K562 (cell line): ENCODE results near the gene MYL12B. TPM values are rescaled to one million over a fixed set of nuclear protein-coding genes. Genes with fewer than 3 reads are reported as not detected.

Experiments
- ATAC-seq: fragments of 200-7000 bp; cut with Tn5 transposase; 3 replicates; pipeline ENCODE4 v1.9.1; 2020; ENCODE audit warnings: moderate library complexity
- BruUV-seq: library from RNA; stranded (reverse); fragments of 400-500 nt; replicated peaks from 2 replicates; lab custom pipeline; 2021; lab: Mats Ljungman, UMichigan
- CTCF ChIA-PET: fragments of 300-600 bp; formaldehyde crosslinking; extraction: SDS; loops from one replicate; lab custom pipeline; 2021; ENCODE audit warnings: low intra/inter-chr PET ratio; lab: Yijun Ruan, JAX
- POLR2A ChIA-PET: fragments of 300-600, 350-650 bp; sonication (Branson Sonifier 250); formaldehyde crosslinking; extraction: SDS; loops from one replicate; lab custom pipeline; 2021; ENCODE audit warnings: antibody characterized with exemption, inconsistent platforms; lab: Yijun Ruan, JAX
- DNase-seq, 4 experiments: peaks; one replicate each; pipeline versions ENCODE4 v3.0.0 to v3.0.0-alpha.2; 2011 to 2018; ENCODE audit warnings: low spot score in 3 of 4, mixed read lengths in 3 of 4; ENCODE audit errors: extremely low read depth in 1 of 4
- FAIRE-seq: peaks from 2 replicates; lab custom pipeline; 2011; peaks lifted over from hg19 to GRCh38; lab: Jason Lieb, UNC
- H2AFZ ChIP-seq: 2 replicates; pipeline ENCODE4 v1.6.0; 2011; ENCODE audit warnings: low read depth, low read length, control low read depth, inconsistent platforms
- H3K27ac ChIP-seq: fragments of 200-600 bp; 3 replicates; pipeline ENCODE4 v1.8.0; 2011; ENCODE audit warnings: low read depth, mild to moderate bottlenecking, control low read depth, inconsistent platforms, low read length, moderate library complexity, mixed read lengths; ENCODE audit errors: extremely low read depth
- H3K27me3 ChIP-seq, 2 experiments: fragments of 300-600 bp in 1 of 2; 2 replicates in 1 of 2; 3 replicates in 1 of 2; pipeline versions ENCODE4 v1.6.0 to v1.8.0; 2011; ENCODE audit warnings: inconsistent platforms in 2 of 2, low read length in 2 of 2, mild to moderate bottlenecking in 1 of 2, mixed read lengths in 1 of 2, moderate library complexity in 1 of 2; ENCODE audit not compliant: control insufficient read depth in 2 of 2, insufficient read depth in 2 of 2
- H3K36me3 ChIP-seq: fragments of 300-600 bp; 3 replicates; pipeline ENCODE4 v1.8.0; 2011; ENCODE audit warnings: mild to moderate bottlenecking, low read length, inconsistent platforms; ENCODE audit not compliant: control insufficient read depth, insufficient read depth
- H3K4me1 ChIP-seq, 2 experiments: fragments of 200-600 bp in 1 of 2; replicated peaks in 1 of 2; 2 replicates in 1 of 2; 3 replicates in 1 of 2; pipeline versions ENCODE4 v1.5.1 to v1.8.0; 2011; ENCODE audit warnings: inconsistent platforms in 2 of 2, low read length in 2 of 2, mild to moderate bottlenecking in 1 of 2, mixed read lengths in 1 of 2, moderate library complexity in 1 of 2; ENCODE audit not compliant: control insufficient read depth in 2 of 2, insufficient read depth in 2 of 2
- H3K4me2 ChIP-seq: 2 replicates; pipeline ENCODE4 v1.6.1; 2011; ENCODE audit warnings: low read length, control low read depth, inconsistent platforms, mixed read lengths; ENCODE audit not compliant: insufficient read depth
- H3K4me3 ChIP-seq: fragments of 200-600 bp; sonication (generic), shearing (Covaris generic); 2 replicates; pipeline ENCODE4 v1.5.1; 2016; ENCODE audit warnings: control low read depth, inconsistent platforms
- H3K79me2 ChIP-seq: fragments of 200-600 bp; 3 replicates; pipeline ENCODE4 v1.8.0; 2011; ENCODE audit warnings: low read length, inconsistent platforms; ENCODE audit not compliant: control insufficient read depth, insufficient read depth
- H3K9ac ChIP-seq, 2 experiments: 2 replicates each; pipeline versions ENCODE4 v1.6.0 to v1.6.1; 2011; ENCODE audit warnings: low read depth in 2 of 2, low read length in 2 of 2, control low read depth in 1 of 2, inconsistent platforms in 1 of 2, mild to moderate bottlenecking in 1 of 2, mixed read lengths in 1 of 2; ENCODE audit not compliant: insufficient read depth in 1 of 2
- H3K9me1 ChIP-seq: one replicate; pipeline ENCODE4 v1.6.0; 2011; ENCODE audit warnings: inconsistent platforms, mild to moderate bottlenecking, low read length, moderate library complexity; ENCODE audit not compliant: control insufficient read depth, insufficient read depth
- H3K9me3 ChIP-seq: replicated peaks from 2 replicates; pipeline ENCODE4 v1.5.1; 2011; ENCODE audit warnings: low read depth, low read length, inconsistent platforms; ENCODE audit not compliant: control insufficient read depth, insufficient read depth
- H4K20me1 ChIP-seq: replicated peaks from 2 replicates; pipeline ENCODE4 v1.6.1; 2011; ENCODE audit warnings: low read length, inconsistent platforms, mixed read lengths; ENCODE audit not compliant: control insufficient read depth, insufficient read depth
- CAMTA2 ChIP-seq: fragments of 250-450 bp; sonication (Bioruptor Pico); conservative IDR thresholded peaks from 2 replicates; pipeline ENCODE4 v1.5.1; 2022
- CEBPZ ChIP-seq: fragments of 150-350 bp; IDR thresholded peaks from 2 replicates; pipeline ENCODE4 v1.6.1; 2014; ENCODE audit warnings: low read depth, mild to moderate bottlenecking, low read length, borderline replicate concordance
- CSDE1 ChIP-seq, 2 experiments: fragments of 450-650 bp; IDR thresholded peaks; 2 replicates each; pipeline ENCODE4 v1.6.1; 2016; ENCODE audit warnings: mild to moderate bottlenecking in 1 of 2
- HOMEZ ChIP-seq: fragments of 250-450 bp; sonication (Bioruptor Pico); IDR thresholded peaks from 2 replicates; pipeline ENCODE4 v1.4.0; 2020; ENCODE audit warnings: mild to moderate bottlenecking, moderate library complexity
- L3MBTL2 ChIP-seq: fragments of 450-650 bp; IDR thresholded peaks from 2 replicates; pipeline ENCODE4 v1.6.1; 2016; ENCODE audit warnings: mild to moderate bottlenecking, moderate library complexity
- NRF1 ChIP-seq, 2 experiments: fragments of 450-650 bp; IDR thresholded peaks in 1 of 2; conservative IDR thresholded peaks in 1 of 2; 2 replicates each; pipeline ENCODE4 v1.6.1; 2014; ENCODE audit warnings: mild to moderate bottlenecking in 2 of 2
- PHF20 ChIP-seq: fragments of 450-650 bp; IDR thresholded peaks from 2 replicates; pipeline ENCODE4 v1.6.1; 2018; ENCODE audit not compliant: partially characterized antibody
- RCOR1 ChIP-seq, 2 experiments: IDR thresholded peaks; 2 replicates each; pipeline ENCODE4 v1.6.1; 2012; ENCODE audit warnings: low read depth in 2 of 2, low read length in 2 of 2, borderline replicate concordance in 1 of 2, improper control_type of control experiment in 1 of 2
- ZNF197 ChIP-seq: fragments of 200-800 bp; sonication (Bioruptor generic); IDR thresholded peaks from 2 replicates; pipeline ENCODE4 v1.6.1; 2016; ENCODE audit warnings: low read depth, missing genetic modification characterization, missing compliant biosample characterization
- ZNF232 ChIP-seq: sonication (generic); formaldehyde crosslinking; IDR thresholded peaks from 2 replicates; pipeline ENCODE4 v1.8.0; 2022; ENCODE audit warnings: mild to moderate bottlenecking, missing genetic modification reagents
- ZNF24 ChIP-seq: fragments of 450-650 bp; IDR thresholded peaks from 2 replicates; pipeline ENCODE4 v1.6.1; 2016
- ZZZ3 ChIP-seq: fragments of 450-650 bp; IDR thresholded peaks from 2 replicates; pipeline ENCODE4 v1.6.1; 2016; ENCODE audit warnings: antibody characterized with exemption, mild to moderate bottlenecking, moderate library complexity
- whole genome bisulfite sequencing: fragments of 100-300 bp; shearing (Covaris generic); methylation state at CpG from one replicate; pipeline ENCODE4 v1.1.6; 2016; ENCODE audit warnings: low coverage, mixed read lengths; ENCODE audit not compliant: insufficient coverage; ENCODE audit errors: missing lambda C conversion rate; 5-methylcytosine and 5-hydroxymethylcytosine counted together
- in situ Hi-C: fragments of 300-500 bp; cut with MboI; formaldehyde crosslinking; loops from 4 replicates; pipeline ENCODE4 v1.15.0; 2018; ENCODE audit warnings: inconsistent platforms, mixed read lengths
- intact Hi-C: fragments of 100-400 bp; cut with micrococcal nuclease; formaldehyde crosslinking; loops from 2 replicates; pipeline ENCODE4 v1.14.2; 2022
- polyA plus RNA-seq, 8 experiments: library from polyadenylated mRNA; depleted of rRNA in 4 of 8; stranded (reverse) in 5 of 8; unstranded in 3 of 8; fragments of >200 nt; fragmentation: Nextera tagmentation in 2 of 8; fragmentation: Illumina TruSeq in 1 of 8; extraction: Ambion mirVana in 2 of 8; extraction: Trizol in 1 of 8; gene quantifications; 2 replicates each; pipeline versions ENCODE4 v1.2.1 to v1.2.3, GENCODE V29; 2011 to 2014; ENCODE audit warnings: inconsistent platforms in 1 of 8, missing spikeins in 1 of 8
- total RNA-seq, 7 experiments: library from RNA; depleted of rRNA in 6 of 7; stranded (reverse); fragments of >200 nt in 6 of 7; fragmentation: Illumina TruSeq in 2 of 7; extraction: Trizol in 2 of 7; gene quantifications; 2 replicates each; pipeline versions ENCODE4 v1.2.1 to v1.2.3, GENCODE V29; 2011 to 2021; ENCODE audit warnings: low replicate concordance in 1 of 7
- TF ChIP-seq, protein P1 (sequence below): IDR thresholded peaks from 2 replicates; pipeline ENCODE4 v1.6.1; 2014; ENCODE audit warnings: antibody characterized with exemption
- TF ChIP-seq, protein P2 (sequence below): fragments of 250-450 bp; sonication (Bioruptor Pico); IDR thresholded peaks from 2 replicates; pipeline ENCODE4 v1.8.0; 2022; ENCODE audit warnings: inconsistent platforms

MYL12B gene
- total and polyA plus RNA-seq, 9 of the 15 experiments (the other 6 are each of a cell fraction or from before 2014, with no cell fraction given): 220 to 995 (median 463) TPM

DNA sequence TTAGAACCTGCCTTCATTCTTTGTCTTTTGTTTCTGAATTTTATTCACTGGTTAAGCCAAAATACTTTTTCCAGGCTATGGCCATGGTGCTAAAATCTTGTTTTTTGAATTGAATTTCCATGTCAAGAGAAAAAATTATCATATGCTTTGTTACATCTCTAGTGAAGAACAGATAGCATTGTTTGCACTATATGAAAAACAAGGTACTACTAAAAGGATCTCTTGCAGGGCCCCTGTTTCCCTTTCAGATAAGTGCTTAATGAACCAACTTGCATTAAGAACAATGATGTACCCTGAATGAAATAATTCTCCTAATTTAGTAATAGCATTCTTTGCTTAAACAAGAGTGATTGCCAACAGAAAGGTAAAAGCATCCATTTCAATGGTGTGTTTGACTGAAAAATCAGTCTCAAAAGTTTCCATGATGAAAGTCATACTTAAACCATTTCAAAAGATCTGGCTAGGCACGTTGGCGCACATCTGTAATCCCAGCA lies 4.3 kb upstream of the MYL12B start (continued):
- TF ChIP-seq CEBPZ (no peak), CSDE1 (IDR thresholded peaks at IDR 0.05) (no peak), RCOR1 (IDR thresholded peaks at IDR 0.05; ENCODE audit: borderline replicate concordance in 1 of 2, low read depth in 2 of 2, low read length in 2 of 2) (no peak), ZNF197 (CRISPR knock-in tag) (no peak), L3MBTL2 (no peak), NRF1 (conservative IDR thresholded peaks at IDR 0.05 in 1 of 2, IDR thresholded peaks at IDR 0.05 in 1 of 2) (no peak)

GRCh38 chr18:3260995-3261372 lies 949 bp upstream of the MYL12B start:
- WGBS: 4% methylated on average over 5 of the region's 5 CpGs
- FAIRE-seq (no peak), DNase-seq (no peak), ATAC-seq (no peak)
- Histone ChIP-seq H3K9me1 (peaks cover 1% of the 10 kb centered on the region), H2AFZ (peak overlapping the region; percentile 96), H3K36me3 (peaks cover 36% of the 10 kb centered on the region), H3K4me1 (peaks cover 20 to 36% of the 10 kb centered on the region in 2 experiments), H4K20me1 (peaks cover 34% of the 10 kb centered on the region), H3K9me3 (no peaks in the 10 kb centered on the region), H3K27ac (peak overlapping the region; percentile 97), H3K27me3 (no peaks in the 10 kb centered on the region), H3K4me2 (peak overlapping the region; percentile 88), H3K79me2 (peaks cover 55% of the 10 kb centered on the region), H3K9ac (peak overlapping the region; percentile 86 to 97), H3K4me3 (peak overlapping the region; percentile 84)
- no TSS peak for BruUV-seq
- ChIA-PET CTCF (no interaction called here), POLR2A (interaction anchor here (0.5 to 3.5 kb wide), 11 partner anchors 8 to 413 kb away, joined by 3 to 26 read pairs (median 4); partner anchors contain the start of gene MYL12A)
- intact Hi-C loops: loop anchor here (5.0 kb wide), 1 partner anchor 401 kb away; no protein-coding TSS in a partner anchor
- in situ Hi-C loops: no loop called here
- TF ChIP-seq ZNF24: peak; percentile 97
- TF ChIP-seq, protein P1, sequence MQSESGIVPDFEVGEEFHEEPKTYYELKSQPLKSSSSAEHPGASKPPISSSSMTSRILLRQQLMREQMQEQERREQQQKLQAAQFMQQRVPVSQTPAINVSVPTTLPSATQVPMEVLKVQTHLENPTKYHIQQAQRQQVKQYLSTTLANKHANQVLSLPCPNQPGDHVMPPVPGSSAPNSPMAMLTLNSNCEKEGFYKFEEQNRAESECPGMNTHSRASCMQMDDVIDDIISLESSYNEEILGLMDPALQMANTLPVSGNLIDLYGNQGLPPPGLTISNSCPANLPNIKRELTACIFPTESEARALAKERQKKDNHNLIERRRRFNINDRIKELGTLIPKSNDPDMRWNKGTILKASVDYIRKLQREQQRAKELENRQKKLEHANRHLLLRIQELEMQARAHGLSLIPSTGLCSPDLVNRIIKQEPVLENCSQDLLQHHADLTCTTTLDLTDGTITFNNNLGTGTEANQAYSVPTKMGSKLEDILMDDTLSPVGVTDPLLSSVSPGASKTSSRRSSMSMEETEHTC: no peak
- no peak for TF ChIP-seq ZNF232 (CRISPR knock-in tag)
- TF ChIP-seq ZZZ3: no peak
- TF ChIP-seq HOMEZ (CRISPR knock-in tag): no peak
- no peak for TF ChIP-seq CAMTA2 (CRISPR knock-in tag)
- TF ChIP-seq PHF20: no peak
- TF ChIP-seq, protein P2, sequence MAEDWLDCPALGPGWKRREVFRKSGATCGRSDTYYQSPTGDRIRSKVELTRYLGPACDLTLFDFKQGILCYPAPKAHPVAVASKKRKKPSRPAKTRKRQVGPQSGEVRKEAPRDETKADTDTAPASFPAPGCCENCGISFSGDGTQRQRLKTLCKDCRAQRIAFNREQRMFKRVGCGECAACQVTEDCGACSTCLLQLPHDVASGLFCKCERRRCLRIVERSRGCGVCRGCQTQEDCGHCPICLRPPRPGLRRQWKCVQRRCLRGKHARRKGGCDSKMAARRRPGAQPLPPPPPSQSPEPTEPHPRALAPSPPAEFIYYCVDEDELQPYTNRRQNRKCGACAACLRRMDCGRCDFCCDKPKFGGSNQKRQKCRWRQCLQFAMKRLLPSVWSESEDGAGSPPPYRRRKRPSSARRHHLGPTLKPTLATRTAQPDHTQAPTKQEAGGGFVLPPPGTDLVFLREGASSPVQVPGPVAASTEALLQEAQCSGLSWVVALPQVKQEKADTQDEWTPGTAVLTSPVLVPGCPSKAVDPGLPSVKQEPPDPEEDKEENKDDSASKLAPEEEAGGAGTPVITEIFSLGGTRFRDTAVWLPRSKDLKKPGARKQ: 0 out of 2 replicates have a peak, but pooled peaks have one; percentile 6
